ENCODE results near the gene KRTAP19-2.

DNA sequence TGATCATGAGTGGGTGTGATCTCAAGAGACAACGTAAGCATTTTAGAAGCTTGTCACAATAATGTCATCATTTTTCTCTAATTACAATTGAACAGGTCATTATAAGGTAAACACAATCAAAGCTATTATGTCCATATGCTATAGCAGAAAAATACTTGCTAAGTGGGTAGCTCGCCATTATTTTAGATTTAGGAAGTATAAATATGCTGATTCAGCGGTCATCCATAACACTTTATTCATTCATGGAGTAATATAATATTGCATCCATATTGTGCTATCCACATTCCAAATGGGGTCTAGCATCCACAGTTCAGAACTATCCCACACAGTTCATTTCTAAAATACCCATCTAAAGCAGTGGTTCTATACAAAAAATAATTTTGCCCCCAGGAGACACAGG lies 38.7 kb downstream of the KRTAP19-2 start:
- TF ChIP-seq CTCF (IDR thresholded peaks at IDR 0.05) (no peak), EZH2phosphoT487 (IDR thresholded peaks at IDR 0.05) (no peak), EZH2 (IDR thresholded peaks at IDR 0.05) (no peak)

All from neural progenitor cell (in vitro differentiated cells).